SK-N-SH treated with all-trans-retinoic acid at 6 μM for 48 hours (cell line): ENCODE data around the gene DRD4.

Experiments
- ESRRG ChIP-seq: fragments of 250-450 bp; sonication (Bioruptor Pico); IDR thresholded peaks from 2 replicates; pipeline ENCODE4 v1.6.1; 2021; ENCODE audit warnings: mild to moderate bottlenecking
- GLIS3 ChIP-seq: fragments of 250-450 bp; sonication (Bioruptor Pico); IDR thresholded peaks from 2 replicates; pipeline ENCODE4 v1.5.0; 2020; ENCODE audit warnings: mild to moderate bottlenecking, moderate library complexity
- ISL1 ChIP-seq: fragments of 250-450 bp; sonication (Bioruptor Pico); IDR thresholded peaks from 2 replicates; pipeline ENCODE4 v2.1.2; 2022; ENCODE audit warnings: mild to moderate bottlenecking, moderate library complexity
- PPARA ChIP-seq: fragments of 250-450 bp; sonication (Bioruptor Pico); IDR thresholded peaks from 2 replicates; pipeline ENCODE4 v1.5.0; 2020; ENCODE audit warnings: mild to moderate bottlenecking, borderline replicate concordance
- RARB ChIP-seq: fragments of 250-450 bp; sonication (Bioruptor Pico); IDR thresholded peaks from 2 replicates; pipeline ENCODE4 v1.8.0; 2021; ENCODE audit warnings: mild to moderate bottlenecking, moderate library complexity
- TOX ChIP-seq: fragments of 250-450 bp; sonication (Bioruptor Pico); IDR thresholded peaks from 2 replicates; pipeline ENCODE4 v1.8.0; 2021; ENCODE audit warnings: mild to moderate bottlenecking, moderate library complexity, borderline replicate concordance
- ZFP30 ChIP-seq: fragments of 450-650 bp; formaldehyde crosslinking; IDR thresholded peaks from 2 replicates; pipeline ENCODE4 v1.5.0; 2022; ENCODE audit warnings: mild to moderate bottlenecking, moderate library complexity
- ZNF70 ChIP-seq: fragments of 450-650 bp; formaldehyde crosslinking; IDR thresholded peaks from 2 replicates; pipeline ENCODE4 v1.5.0; 2020; ENCODE audit warnings: mild to moderate bottlenecking, moderate library complexity
- TF ChIP-seq, protein P1 (sequence below): fragments of 250-450 bp; sonication (Bioruptor Pico); IDR thresholded peaks from 2 replicates; pipeline ENCODE4 v1.8.0; 2021; ENCODE audit warnings: low read depth, mild to moderate bottlenecking, moderate library complexity, borderline replicate concordance
- TF ChIP-seq, protein P2 (sequence below): fragments of 250-450 bp; sonication (Bioruptor Pico); IDR thresholded peaks from 2 replicates; pipeline ENCODE4 v1.5.1; 2020; ENCODE audit warnings: low read depth, mild to moderate bottlenecking, moderate library complexity

DNA sequence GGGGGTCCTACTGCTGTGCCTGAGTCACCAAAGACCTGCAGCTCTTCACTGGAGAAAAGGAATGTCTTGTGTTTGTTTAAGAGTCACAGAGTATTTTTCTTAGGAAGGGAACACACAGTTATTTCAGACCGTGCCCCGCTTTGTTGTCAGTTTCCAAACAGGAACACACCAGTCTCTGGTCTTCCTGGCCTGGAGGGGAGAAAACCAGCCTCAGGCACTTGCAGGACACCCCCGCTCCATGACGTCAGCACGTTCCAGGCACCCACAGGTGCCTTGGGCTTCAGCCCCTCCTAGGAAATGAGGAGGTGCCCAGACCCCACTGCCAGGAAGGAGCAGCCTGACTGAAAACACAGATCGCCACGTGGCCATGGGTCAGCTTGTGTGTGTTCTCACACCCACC, 52.6 kb downstream of the DRD4 start:
- no peak for TF ChIP-seq PPARA (CRISPR knock-in tag)
- no peak for TF ChIP-seq ESRRG (CRISPR knock-in tag)
- TF ChIP-seq TOX (CRISPR knock-in tag): no peak
- TF ChIP-seq ZFP30 (CRISPR knock-in tag): no peak
- TF ChIP-seq GLIS3: no peak
- TF ChIP-seq, protein P1, sequence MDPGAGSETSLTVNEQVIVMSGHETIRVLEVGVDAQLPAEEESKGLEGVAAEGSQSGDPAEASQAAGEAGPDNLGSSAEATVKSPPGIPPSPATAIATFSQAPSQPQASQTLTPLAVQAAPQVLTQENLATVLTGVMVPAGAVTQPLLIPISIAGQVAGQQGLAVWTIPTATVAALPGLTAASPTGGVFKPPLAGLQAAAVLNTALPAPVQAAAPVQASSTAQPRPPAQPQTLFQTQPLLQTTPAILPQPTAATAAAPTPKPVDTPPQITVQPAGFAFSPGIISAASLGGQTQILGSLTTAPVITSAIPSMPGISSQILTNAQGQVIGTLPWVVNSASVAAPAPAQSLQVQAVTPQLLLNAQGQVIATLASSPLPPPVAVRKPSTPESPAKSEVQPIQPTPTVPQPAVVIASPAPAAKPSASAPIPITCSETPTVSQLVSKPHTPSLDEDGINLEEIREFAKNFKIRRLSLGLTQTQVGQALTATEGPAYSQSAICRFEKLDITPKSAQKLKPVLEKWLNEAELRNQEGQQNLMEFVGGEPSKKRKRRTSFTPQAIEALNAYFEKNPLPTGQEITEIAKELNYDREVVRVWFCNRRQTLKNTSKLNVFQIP (CRISPR knock-in tag): no peak
- TF ChIP-seq ZNF70 (CRISPR knock-in tag): no peak
- TF ChIP-seq, protein P2, sequence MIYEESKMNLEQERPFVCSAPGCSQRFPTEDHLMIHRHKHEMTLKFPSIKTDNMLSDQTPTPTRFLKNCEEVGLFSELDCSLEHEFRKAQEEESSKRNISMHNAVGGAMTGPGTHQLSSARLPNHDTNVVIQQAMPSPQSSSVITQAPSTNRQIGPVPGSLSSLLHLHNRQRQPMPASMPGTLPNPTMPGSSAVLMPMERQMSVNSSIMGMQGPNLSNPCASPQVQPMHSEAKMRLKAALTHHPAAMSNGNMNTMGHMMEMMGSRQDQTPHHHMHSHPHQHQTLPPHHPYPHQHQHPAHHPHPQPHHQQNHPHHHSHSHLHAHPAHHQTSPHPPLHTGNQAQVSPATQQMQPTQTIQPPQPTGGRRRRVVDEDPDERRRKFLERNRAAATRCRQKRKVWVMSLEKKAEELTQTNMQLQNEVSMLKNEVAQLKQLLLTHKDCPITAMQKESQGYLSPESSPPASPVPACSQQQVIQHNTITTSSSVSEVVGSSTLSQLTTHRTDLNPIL: no peak
- no peak for TF ChIP-seq RARB (CRISPR knock-in tag)
- TF ChIP-seq ISL1: no peak
